Liver (tissue), 3 donors: ENCODE measurements around the gene ZNF410.

Experiments
- ATF3 ChIP-seq: IDR thresholded peaks from 2 replicates; pipeline ENCODE4 v1.6.1; 2016; ENCODE audit warnings: antibody characterized with exemption
- CTCF ChIP-seq: fragments of 150-350 bp; IDR thresholded peaks from 2 replicates; pipeline ENCODE4 v1.5.1; 2017; ENCODE audit warnings: improper control_type of control experiment, low read depth, low read length; ENCODE audit not compliant: missing input control
- HNF4A ChIP-seq, 2 donors: conservative IDR thresholded peaks; 2 replicates each; pipeline ENCODE4 v1.6.1; 2016; ENCODE audit warnings: antibody characterized with exemption in 2 of 2, mild to moderate bottlenecking in 2 of 2
- RAD21 ChIP-seq, 2 donors: IDR thresholded peaks; 2 replicates each; pipeline ENCODE4 v1.6.1; 2016; ENCODE audit warnings: antibody characterized with exemption in 2 of 2, mild to moderate bottlenecking in 2 of 2
- REST ChIP-seq: IDR thresholded peaks from 2 replicates; pipeline ENCODE4 v1.6.1; 2016; ENCODE audit warnings: antibody characterized with exemption, mild to moderate bottlenecking
- RXRA ChIP-seq, 2 donors: IDR thresholded peaks; 2 replicates each; pipeline ENCODE4 v1.6.1; 2017 to 2018; ENCODE audit warnings: antibody characterized with exemption in 2 of 2, mild to moderate bottlenecking in 1 of 2
- SP1 ChIP-seq: IDR thresholded peaks from 2 replicates; pipeline ENCODE4 v1.6.1; 2018; ENCODE audit warnings: antibody characterized with exemption, mild to moderate bottlenecking
- YY1 ChIP-seq: IDR thresholded peaks from 2 replicates; pipeline ENCODE4 v1.6.1; 2016; ENCODE audit warnings: antibody characterized with exemption, mild to moderate bottlenecking
- donor health status: healthy.
- donor health status: healthy.

GRCh38 chr14:73842201-73842600 lies 44.5 kb upstream of the ZNF410 start:
- no peak for TF ChIP-seq CTCF
- TF ChIP-seq REST, result no peak
- no peak for TF ChIP-seq SP1
- no peak for TF ChIP-seq ATF3
- TF ChIP-seq YY1, result no peak
- no peak for TF ChIP-seq HNF4A (conservative IDR thresholded peaks at IDR 0.05)
- no peak for TF ChIP-seq RXRA (IDR thresholded peaks at IDR 0.05)
- no peak for TF ChIP-seq RAD21 (IDR thresholded peaks at IDR 0.05)
